Suppressor macrophage treated with lipopolysaccharide for 4 hours (primary cell): ENCODE data around the gene MNX1.

ENCODE experiments used
- DNase-seq: peaks from one replicate; pipeline ENCODE4 v3.0.0-alpha.2; 2020

The MNX1 gene

DNA sequence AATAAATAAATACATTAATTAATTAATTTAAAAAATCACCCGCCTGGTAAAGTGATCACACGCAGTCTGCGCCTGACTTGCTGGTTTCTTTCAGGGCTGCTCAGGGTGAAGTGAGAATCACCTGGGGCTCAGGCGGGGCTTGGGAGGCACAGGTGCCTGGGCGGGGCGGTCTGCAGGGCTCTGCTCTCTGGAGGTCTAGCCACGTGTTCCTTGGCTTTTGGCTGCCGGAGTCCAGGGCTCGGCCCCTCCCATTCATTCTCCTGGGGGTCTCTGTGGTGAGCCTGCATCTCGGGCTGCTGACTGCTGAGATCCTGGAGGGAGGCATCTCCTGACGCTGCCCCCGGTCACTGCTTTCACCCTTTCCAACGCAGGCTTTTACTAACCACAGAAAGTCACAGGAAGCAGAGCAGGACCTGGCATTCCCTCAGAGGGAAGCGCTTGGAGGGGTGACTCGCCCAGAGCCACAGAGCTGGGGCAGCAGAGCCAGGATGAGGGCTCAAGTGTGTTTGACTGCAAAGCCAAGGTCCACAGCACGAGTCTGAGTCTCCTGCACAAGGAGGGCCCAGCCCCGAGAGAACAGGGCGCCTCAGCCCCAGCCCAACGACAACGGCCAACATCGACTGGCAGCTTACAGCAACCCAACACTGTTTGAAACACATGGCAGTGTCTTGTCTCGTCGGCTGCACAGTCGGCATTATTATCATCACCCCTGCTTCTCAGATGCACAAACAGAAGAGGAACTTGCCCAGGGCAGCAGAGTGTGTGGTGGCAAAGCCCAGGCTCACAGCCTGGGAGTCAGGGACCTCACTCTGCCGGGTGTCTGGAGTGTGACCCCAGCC, 22.4 kb upstream of the MNX1 start:
- no peak for DNase-seq

DNA sequence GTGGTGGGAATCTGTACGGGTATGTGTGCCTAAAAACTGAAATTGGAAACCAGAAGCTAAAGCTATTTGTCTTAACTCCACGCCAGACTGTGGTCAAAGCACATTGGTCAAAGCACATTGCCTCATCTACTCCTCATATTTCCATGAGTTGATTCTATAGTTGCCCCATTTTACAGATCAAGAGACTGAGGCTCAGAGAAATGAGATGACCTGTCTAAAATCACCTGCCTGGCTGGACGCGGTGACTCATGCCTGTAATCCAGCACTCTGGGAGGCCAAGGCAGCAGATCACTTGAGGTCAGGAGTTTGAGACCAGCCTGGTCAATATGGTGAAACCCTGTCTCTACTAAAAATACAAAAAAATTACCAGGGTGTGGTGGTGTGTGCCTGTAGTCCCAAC, 21.7 kb upstream of the MNX1 start:
- DNase-seq: no peak

DNA sequence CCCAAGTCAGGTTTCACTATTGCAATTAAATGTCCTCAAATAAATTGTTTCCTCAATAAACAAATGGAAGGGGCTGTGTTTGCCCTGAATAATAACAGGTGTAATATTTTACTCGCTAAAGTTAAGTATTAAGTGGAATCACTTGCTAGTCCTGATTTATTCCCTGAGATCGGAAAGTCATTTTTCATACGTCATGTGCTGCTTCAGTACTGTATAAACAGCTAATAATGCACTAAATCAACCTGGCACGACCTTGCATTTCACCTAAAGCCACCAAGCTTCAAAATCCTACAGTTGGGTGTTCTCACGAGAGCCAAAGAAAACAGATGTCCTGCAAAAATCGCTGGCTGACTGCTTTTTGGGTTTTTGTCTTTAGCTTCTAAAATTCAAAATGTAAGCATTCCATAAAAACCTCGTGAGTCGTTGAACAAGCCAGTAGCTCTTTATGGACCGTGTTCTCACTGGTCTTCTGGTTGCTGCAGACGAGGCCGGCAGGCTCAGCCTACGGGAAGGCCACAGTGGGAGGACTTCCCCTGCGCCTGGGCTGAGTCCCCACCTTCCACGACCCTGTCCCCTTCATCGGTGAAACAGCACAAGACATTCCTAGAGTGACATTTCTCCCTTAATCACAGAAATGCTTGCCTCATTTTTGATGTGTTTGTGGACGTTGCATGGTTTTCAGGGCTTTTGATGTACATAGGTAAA, 17.9 kb upstream of the MNX1 start:
- DNase-seq: no peak

DNA sequence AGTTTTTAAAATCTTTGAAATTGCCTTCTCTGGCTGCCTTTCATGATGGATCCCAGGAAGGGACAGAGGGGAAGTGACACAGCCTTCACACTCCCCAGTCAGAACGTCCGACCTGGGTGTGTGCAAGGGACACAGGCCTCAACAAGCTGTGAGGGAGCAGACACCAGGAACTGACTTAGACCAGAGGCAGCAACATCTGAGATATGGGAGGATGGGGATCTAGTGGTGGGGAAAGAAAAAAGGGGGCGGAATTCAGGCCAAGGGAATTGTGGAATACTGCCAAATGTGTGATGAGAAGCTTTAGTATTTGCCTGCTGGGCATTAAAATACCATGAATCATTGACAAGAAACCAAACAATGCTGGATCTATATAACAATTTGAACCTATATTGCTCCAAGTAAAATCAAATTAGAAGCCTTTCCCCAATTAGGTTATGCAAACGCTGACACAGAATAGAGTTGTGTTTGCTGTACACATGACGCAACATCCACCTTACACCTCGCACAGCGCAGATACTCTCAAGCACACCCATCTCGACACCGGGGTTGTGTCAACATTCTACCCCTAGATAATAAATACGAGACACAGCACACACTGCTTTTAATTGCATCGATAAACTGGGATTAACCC, 17.2 kb upstream of the MNX1 start:
- DNase-seq: no peak

DNA sequence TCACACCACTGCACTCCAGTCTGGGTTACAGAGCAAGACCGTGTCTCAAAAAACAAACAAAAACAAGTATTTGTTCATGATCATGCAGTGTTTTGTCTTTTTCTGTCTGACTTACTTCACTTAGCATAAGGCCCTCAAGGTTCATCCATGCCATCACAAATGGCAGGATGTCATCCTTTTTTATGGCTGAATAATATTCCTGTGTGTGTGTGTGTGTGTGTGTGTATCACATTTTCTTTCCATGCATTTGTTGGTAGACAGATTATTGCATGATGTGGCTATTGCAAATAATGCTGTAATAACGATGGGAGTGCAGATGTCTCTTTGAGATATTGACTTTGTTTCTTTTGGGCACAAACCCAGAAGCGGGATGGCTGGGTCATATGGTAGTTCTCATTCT, 14.3 kb upstream of the MNX1 start:
- DNase-seq: no peak

DNA sequence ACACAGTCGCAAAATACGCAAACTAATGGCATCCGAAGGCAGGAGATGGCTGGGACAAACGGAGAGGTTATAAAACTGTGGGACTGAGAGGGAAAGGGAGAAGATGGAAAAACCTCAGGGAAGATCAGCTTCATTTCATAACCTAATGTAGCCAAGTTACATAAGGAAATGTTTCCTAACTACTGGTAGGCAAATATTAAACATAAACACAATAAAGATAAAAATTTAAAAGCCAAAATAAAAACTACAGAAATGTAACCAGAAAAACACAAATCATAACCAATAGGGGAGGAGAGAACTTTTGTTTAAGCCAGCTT, 13.1 kb upstream of the MNX1 start:
- DNase-seq: no peak

DNA sequence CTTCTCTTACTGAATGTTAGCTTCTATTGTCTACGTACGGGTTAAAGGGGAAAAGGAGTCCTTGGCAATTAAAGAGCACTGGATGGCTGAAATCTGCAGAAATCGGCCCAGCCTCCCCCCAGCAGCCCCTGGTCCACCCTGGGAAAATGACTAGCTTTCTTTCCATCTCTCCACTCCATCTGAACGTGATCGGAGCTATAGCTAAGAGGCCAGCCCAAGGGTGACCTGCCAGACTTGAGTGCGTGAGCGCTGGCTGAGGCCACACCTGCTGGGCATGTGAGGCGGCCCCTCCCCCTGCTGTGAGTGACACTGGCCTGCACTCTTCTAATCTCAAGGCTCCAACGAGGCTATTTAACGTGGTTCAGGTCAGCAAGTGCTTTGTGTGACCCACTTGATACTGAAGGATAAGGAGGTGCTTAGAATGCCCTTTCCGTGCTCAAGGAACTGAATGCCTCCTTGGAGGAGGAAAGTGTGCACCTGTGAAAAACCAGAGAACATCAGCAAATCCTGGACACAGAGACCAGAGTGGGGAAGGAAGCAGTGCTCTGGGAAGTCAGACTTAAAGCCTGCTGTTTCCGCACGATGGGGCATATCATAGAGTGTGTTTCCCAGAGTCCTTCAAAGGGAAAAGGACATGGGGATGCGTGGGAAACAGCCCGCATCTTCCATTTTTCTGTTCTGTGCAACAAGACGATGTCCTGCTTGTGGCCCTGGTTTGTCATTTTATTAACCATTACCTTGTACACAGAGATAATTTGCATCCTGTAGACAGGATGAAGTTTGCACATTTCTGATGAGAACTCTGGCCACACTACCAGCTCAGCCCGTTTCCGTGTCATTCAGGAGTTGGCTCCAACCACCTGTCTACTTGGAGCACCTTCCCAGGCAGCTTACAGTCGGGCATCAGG, 12.5 kb upstream of the MNX1 start:
- no peak for DNase-seq

DNA sequence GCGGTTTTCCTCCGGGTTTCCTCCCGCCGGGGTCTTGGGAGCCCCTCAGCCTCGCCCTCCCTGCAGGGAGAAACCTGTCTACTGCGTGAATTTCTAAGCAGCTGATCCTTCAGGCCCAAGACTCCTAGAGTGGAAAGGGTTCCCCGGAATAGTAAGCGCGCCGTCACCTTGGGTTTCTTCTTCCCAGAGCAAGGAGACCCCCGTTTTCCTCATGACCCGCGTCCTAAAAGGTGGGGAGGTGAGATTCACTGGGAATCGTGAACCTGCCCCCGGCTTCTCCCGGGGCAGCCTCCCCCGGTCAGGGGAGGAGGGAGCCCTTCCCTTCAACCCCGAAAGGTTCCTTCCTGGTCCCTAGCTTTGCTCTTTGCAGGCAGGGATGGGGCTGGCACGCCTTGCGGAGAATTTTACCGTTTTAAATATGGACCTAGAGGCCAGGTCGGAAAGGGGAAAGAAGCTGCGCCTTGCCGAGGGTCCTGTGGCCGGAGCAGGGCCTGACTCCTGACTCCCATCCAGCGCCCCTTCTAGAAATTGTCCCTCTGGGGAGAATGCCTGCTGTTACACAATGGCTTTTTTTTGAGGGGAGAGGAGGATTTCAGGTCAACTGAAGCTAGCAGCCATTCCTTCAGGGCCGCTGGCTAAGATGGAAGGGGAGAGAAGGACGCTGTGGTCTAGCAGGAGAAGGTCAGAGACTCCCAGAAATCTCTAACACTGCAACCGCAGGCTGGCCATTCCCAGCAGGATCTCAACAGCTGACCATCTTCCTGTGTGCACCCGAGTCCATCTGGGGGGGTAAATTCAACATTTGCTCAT, 11.6 kb upstream of the MNX1 start:
- no peak for DNase-seq

DNA sequence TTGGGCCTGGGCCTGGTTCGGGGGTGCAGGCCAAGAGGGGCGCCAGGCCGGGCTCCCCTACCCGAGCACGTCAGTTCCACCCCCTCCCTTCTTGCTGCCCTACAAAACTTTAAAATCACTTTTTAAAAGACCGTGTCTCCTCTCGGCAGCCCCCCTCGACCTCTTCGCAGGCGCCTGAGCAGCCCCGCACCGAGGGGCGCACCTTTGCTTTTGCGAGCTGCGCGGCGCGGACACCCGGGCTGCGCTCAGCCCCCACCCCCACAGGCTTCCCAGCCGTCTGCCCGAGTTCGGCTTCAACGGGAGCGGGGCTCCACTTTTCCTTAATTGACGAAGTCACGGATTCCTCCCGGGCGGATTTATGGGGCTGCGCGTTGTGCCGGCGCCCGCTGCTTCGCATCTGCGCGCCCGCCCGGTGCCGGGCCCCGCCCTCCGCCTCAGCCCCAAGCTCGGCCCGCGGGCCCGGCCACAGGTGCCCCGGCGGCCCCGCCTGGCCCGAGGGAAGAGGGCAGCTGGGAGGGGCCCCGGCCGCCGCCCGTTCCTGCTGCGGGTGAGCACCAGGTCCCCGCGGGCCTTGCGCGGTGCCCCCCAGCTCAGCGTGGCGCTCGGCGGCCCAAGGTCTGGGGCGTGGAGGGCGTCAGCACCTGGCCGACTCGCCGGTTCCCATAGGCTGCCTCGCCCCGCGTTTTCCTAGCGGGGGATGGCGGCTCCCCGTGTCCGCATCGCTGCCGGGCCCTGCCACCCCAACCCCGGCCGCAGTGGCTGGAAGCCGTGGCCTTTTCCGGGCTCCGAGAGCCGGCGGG, 10.8 kb upstream of the MNX1 start:
- no peak for DNase-seq

DNA sequence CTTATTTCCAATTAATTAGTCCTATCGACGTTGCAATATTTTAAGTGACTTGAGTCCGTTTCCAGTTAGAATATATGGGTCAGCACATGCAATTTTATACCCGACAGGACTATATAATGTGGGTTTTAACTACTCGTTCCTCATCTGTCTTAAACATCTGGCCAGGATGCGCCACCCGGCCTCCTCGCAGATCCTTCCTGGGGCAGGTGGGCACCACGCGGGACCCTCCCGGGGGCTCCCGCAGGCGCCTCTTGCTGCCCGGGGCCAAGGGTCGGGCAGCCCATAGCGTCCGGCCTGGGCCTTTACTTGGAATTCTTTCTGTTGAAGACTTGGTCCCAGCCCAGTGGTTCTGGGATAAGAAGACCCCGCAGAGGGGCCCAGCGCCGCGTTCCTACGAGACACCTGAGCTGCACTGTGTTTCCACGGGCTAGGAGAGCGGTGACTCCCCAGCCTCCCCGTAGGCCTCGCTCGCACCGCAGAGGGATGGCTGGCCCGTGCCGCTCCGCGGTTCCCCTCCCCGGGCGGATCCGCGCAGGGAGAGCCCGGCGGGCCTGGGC, 10.1 kb upstream of the MNX1 start:
- no peak for DNase-seq

DNA sequence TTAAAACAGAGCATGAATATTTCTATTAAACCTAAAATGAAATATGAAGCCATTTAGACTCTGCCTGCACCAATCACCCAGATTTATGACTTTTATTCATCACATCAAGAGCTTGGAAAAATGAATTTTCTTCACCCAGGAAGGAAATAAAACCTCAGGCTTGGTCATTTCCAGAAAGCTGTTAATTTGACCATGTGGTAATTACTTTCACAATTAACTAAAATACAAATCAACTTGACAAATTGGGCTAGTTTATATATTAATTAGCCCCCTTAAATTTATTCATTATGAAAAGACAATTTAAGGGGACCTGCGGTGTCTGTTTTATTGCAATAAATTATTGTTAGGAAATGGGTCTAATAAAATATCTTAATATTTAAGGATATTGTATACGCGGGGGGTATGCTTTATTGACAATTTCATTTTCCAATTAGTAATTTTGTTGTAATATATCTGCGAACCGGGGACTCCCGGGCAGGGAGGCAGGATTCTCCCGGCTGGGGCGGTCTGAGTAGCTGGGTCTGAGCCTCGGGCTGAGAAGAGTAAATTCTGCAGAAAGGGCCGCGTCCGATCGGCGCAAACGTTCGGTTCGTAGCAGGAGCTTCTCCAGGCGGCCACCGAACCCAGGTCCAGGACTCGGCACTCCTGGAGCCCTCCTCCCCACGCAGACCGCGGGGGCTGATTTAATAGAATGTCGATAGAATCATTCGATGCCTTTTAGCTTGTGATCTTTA, 9.4 kb upstream of the MNX1 start:
- no peak for DNase-seq

DNA sequence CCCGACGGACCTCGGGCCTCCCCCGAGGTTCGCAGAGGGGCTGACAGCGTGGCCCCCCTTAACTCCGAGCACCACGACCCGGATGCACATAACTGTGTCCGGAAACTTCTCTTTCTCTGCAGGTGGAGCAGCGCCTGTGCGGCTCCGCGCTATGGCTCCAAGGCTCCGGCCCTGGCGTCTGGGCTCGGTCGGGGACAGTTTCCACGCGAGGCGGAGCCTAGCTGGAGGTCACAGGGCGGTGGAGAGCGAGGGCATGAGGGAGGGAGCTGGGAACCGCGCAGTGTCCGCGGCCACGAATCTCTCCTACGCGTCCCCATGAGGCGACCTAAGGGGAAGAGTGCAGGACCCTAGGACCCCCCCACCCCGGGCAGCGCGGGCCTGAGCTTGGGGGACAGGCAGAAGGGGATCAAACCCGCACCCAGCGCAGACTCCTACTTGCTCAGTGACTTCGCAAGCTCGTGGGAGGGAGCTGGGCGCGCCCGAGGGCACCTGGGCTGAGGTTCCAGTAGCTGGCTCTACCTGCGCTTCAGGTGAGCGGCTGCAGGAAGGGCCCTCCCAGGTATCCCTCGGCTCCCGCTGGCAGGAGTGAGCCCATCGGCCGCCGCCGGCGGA, 8.6 kb upstream of the MNX1 start:
- no peak for DNase-seq

DNA sequence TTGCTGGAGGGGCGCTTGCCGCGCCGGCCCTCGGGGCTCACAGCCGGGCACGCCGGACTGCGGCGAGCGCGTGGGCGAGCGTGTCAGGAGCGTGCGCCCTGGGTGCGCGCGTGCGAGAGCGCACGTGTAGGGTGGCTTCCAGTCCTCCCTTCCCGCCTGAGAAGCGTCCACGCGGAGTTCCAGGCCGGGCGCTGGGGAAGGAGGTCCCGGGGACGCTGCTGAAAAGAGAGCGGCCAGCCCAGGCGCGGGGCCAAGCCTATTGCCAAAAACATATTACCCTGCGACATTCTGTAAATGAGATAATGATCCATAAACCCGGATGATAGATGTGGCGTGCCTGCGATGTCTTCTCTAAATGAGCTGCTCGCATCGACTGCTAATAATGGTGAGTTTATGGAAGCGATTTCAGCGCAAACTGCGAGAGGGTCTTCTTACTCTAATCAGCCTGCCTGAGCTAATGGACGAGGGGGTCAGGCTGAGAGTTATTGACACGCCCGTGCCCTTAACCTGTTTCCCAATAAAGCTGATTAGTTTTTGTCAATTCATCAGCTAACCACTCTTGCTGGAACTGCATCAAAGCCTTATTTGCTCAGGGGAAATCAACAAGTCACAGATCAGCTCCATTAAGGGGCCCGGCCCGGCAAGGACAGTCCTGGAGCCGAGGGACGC, 8.0 kb upstream of the MNX1 start:
- no peak for DNase-seq

DNA sequence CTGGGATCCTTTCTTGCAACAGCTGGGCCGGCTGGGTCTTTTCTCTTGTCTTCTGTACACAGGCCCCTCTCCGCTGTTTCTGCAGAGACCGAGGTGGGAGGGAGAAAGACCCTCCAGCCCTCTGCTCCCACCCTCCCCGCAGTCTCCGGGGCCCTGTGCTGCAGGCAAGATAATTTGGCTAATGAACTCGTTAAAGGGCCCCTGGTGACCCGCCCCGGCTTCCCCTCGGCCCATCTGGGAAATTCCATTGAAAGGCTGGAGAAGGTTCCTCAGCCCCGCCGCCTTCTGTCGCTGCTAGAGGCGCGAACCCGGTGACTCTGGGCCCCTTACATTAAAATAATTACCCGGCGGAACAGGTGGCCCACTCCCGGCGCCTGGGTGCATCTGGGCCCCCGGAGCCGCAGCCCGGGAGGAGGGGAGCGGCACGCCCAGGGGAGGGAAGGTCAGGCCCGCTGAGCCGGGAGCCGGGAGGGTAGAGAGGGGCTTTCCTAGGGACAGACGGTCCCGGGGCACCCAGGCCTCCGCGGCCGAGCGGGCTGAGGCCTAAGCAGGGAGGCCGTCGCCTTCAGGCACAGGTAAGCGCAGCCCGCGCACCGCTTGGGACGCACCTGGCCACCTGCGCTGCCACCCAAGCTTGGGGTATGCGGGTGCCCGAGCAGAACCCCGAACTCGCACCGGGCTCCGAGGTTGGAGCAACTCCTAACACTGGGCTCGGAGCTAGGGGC, 7.3 kb upstream of the MNX1 start:
- no peak for DNase-seq

DNA sequence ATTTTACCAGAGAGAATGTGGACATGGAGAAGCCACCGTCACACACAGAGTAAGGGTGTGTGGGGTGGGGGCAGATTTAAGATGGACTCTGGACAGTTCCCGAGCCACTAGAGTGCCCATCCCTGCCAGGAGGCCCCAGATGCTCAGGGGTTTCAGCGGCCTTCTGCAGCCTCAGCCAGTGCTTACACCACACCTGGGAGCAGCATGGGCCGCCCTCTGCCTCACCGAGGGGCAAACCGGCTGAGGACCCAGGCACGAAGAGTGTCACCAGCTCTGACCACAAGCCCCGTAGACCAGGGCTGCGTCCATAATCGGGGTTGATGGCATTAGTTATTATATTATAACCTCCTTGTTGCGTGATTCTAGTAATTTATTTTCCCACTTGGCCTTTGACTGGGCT, 6.7 kb upstream of the MNX1 start:
- no peak for DNase-seq

DNA sequence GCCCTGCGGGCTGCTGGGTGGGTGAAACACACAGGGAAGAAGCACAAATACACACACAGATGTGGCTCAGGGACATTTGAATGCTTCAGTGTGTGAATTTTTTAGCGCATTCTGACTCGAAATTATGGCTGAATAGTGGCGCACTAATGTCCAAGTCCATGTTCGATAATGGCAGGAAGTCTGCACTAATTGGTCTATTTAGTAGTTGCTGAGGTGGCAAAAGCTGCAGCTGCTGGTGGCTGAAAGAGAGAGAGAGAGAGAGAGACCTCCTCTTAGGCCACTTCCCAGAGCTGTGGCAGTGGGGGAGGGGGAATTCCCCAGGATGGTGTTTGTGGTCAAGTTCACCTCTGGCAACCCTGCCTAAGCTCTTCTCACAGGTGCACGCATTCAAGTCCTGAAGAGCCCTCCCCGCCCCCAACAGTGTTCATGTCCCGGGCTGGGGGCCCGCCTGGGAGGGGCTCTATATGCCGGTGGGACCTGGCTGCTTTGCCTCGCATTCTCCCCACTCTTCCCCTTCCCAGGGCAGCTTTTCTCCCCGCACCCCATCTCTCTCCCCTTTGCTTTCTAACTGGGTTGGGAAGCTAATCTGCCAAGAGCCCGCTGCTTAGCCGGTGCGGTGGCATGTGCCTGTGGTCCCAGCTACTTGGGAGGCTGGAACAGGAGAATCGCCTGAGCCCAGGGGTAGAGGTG, 6.0 kb upstream of the MNX1 start:
- DNase-seq: no peak

DNA sequence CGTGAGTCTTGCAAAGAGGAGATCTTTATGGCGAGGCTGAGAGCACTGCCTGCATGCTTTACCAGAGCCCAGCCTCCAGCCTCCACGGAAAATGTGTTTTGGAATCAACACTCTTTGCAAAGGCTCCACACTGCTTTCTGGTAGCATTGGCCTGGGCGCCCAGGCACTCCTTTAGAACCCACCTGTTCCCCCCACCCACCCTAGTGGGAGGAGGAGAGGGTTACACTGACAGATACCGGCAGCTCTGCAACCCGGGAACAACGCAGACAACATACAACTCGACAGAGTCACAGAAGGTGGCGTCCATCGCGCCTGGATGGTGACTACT, 5.5 kb upstream of the MNX1 start:
- DNase-seq: no peak
